ENCODE measurements around the gene FUT7.
A peak's percentile ranks its signal among the peaks of the same experiment; 100 is the strongest.

FUT7 gene

DNA sequence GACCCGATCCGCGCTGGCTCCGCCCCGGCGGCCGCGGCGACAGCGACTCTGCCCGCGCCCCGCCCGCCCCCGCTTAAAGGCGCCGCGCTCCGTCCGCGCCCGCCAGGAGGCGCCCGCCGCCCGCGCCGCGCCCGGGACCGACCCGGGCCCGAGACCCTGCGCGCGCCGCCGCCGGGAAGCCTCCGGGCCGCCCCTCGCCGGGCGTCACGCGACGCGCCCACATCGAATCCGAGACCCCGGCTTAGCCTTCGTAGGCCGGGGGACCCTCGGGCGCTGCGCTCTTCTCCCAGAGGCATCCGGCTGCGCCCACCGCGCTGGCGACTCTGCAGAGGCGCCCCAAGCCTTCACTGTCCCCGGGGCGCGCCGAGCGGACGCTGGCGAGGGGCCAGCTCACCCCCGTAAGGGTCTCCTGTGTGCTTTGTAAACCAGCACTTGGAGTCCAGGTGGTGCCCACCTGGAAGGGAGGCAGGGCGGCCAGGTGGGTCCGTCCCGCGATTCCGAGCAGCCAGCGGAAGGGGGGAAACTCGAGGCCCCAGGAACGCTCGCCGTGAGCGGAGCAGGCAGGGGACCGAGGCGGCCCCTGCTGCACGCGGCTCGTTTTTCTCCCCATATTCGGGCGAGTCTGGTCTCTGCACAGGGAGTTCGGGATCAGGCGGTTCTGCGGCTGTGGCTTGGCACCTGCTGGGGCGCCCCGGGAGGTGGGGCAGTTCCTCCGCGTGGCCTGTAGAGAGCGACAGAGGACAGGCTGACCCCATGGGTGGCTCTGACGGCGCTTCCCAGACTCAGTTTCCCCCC, 3.4 kb downstream of the FUT7 start:
- Histone ChIP-seq H3K36me3 (ENCODE audit: control insufficient read depth, insufficient read depth, low read length) (no peaks in the 10 kb centered on the region), H3K4me1 (ENCODE audit: control insufficient read depth, insufficient read depth, low read length) (peaks cover 5% of the 10 kb centered on the region; the same call in 1 of the 2 replicates), H3K27me3 (ENCODE audit: control insufficient read depth, insufficient read depth, low read length) (peaks cover 24% of the 10 kb centered on the region), H3K9me3 (ENCODE audit: control insufficient read depth, insufficient read depth, low read depth, low read length) (no peaks in the 10 kb centered on the region), H3K27ac (ENCODE audit: low read depth, low read length) (no peak overlapping the region), H3K4me3 (ENCODE audit: low read depth, low read length) (peak overlapping the region; percentile 69), H3K9ac (ENCODE audit: low read length) (no peak overlapping the region)

DNA sequence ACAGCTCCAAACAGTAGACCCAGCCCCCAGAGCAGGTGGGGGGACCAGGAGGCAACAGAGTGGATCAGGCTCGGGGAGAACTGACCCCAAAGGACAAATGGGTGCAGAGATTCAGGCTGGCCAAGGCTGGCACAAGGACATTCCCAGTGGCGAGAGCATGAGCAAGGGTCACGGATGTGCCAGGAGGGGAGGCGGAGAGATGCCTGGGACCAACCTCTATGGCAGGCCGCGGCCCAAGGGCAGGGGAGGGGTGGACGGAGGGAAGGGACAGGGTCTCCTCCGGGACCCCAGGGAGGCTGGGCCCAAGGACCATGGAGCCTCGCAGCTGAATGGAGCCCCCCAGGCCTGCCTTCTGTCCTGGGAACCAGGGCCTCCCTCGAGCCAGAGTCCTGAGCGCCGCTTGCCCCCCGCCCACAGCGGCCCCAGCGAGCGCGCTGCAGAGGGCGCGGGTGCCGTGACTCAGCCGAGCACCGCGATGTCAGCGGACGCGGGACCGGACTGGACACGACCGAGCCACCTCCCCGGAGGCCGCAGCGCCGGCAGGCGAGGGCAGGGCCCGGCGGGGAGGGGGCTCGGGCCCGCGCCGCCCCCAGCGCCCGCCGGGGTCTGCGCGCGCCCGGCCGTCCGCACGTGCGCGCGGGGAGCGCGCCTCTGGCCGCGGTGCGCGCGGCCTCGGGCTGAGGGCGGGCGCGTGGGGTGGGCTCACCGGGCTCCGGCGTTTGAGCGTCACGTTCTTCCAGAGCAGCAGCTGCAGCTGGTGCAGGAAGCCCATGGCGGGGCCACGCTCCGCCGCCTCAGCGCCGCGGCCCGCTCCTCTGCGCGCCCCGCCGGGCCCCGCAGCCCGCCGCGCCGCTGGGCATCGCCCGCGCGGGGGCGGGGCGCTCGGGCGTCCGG, 4.3 kb downstream of the FUT7 start, which contains the start of gene ABCA2:
ABCA2 (minus strand) TSS at position 869 of the 894 bp plus-strand sequence; CDS start at position 772, 97 bp downstream.
- no peaks in the 10 kb centered on the region for H3K36me3 ChIP-seq (ENCODE audit: control insufficient read depth, insufficient read depth, low read length)
- peak within 1 kb of the TSS; percentile 69 for H3K4me3 ChIP-seq (ENCODE audit: low read depth, low read length)
- no peak within 1 kb of the TSS for H3K27ac ChIP-seq (ENCODE audit: low read depth, low read length)
- H3K27me3 ChIP-seq (ENCODE audit: control insufficient read depth, insufficient read depth, low read length), result peaks cover 24% of the 10 kb centered on the region
- H3K9me3 ChIP-seq (ENCODE audit: control insufficient read depth, insufficient read depth, low read depth, low read length), result no peaks in the 10 kb centered on the region
- peaks cover 5% of the 10 kb centered on the region; the same call in 1 of the 2 replicates for H3K4me1 ChIP-seq (ENCODE audit: control insufficient read depth, insufficient read depth, low read length)
- H3K9ac ChIP-seq (ENCODE audit: low read length), result no peak within 1 kb of the TSS

DNA sequence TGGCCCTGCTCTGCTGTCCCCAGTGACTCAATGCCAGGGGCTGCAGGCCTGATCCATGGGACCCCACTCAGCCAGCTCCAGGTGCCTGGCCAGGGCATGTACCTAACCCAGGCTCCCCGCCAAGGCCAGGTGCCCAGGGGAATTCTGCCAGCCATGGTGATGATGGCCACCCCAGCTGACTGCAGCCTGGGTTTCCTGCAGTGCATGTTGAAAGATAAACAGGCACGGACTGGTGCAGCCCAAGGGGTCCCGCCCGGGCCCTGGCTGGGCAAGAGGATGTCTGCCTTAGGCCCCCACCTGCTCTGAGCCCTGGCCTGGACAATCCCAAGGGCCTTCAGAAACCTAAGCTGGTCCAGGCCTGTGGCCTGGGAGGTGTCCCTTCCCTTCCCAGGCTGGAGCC, 5.1 kb downstream of the FUT7 start:
- Histone ChIP-seq H3K4me3 (ENCODE audit: low read depth, low read length) (peak overlapping the region; percentile 44; the same call in 1 of the 2 replicates), H3K9me3 (ENCODE audit: control insufficient read depth, insufficient read depth, low read depth, low read length) (no peaks in the 10 kb centered on the region), H3K27ac (ENCODE audit: low read depth, low read length) (no peak overlapping the region), H3K27me3 (ENCODE audit: control insufficient read depth, insufficient read depth, low read length) (peaks cover 24% of the 10 kb centered on the region), H3K36me3 (ENCODE audit: control insufficient read depth, insufficient read depth, low read length) (no peaks in the 10 kb centered on the region), H3K9ac (ENCODE audit: low read length) (no peak overlapping the region), H3K4me1 (ENCODE audit: control insufficient read depth, insufficient read depth, low read length) (peaks cover 7% of the 10 kb centered on the region; the same call in 1 of the 2 replicates)

DNA sequence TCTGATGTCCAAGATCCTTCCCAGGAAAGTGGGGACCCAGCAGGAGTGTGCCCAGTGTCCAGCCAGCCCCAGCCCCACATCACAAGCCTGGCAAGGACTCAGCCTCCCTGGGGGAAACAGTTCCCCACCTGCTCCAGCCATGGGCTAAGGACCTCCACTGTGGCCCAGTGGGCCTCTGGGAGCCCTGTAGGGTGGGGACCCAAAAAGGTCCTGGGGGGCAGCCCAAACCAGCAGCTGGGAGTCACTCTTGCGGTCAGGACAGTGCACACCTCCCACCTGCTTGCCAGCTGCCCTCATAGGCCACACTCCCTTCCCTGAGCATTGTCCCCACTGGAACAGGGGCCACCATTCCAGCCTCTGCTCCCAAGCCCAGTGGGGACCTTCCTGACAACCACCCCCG, 5.5 kb downstream of the FUT7 start:
- no peak overlapping the region for H3K27ac ChIP-seq (ENCODE audit: low read depth, low read length)
- H3K4me3 ChIP-seq (ENCODE audit: low read depth, low read length), result no peak overlapping the region
- H3K36me3 ChIP-seq (ENCODE audit: control insufficient read depth, insufficient read depth, low read length), result no peaks in the 10 kb centered on the region
- H3K27me3 ChIP-seq (ENCODE audit: control insufficient read depth, insufficient read depth, low read length), result peaks cover 24% of the 10 kb centered on the region
- H3K4me1 ChIP-seq (ENCODE audit: control insufficient read depth, insufficient read depth, low read length), result peaks cover 7% of the 10 kb centered on the region; the same call in 1 of the 2 replicates
- no peak overlapping the region for H3K9ac ChIP-seq (ENCODE audit: low read length)
- H3K9me3 ChIP-seq (ENCODE audit: control insufficient read depth, insufficient read depth, low read depth, low read length), result no peaks in the 10 kb centered on the region

DNA sequence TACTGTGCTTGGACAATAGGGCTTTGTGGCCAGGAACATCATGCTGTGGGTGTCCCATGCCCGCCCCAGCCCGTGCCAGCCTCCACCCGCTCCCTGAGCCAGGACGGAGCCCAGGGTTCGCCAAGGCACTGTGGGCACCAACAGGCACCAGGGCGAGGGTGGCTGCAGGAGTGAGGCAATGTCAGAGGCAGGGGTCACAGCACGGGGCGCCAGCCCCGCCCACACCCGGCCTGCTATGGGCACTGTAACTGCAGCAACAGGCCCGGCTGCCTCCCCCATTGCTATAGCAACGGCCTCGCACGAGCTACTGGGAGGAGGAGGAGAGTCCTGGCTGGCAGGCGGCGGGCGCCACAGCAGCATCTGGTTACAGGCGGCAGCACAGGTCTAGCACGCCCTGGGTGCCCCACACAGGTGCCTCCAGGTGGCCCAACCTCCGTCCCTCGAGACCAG, 6.3 kb downstream of the FUT7 start:
- Histone ChIP-seq H3K9ac (ENCODE audit: low read length) (no peak overlapping the region), H3K36me3 (ENCODE audit: control insufficient read depth, insufficient read depth, low read length) (no peaks in the 10 kb centered on the region), H3K27me3 (ENCODE audit: control insufficient read depth, insufficient read depth, low read length) (peaks cover 24% of the 10 kb centered on the region), H3K27ac (ENCODE audit: low read depth, low read length) (no peak overlapping the region), H3K4me1 (ENCODE audit: control insufficient read depth, insufficient read depth, low read length) (peaks cover 7% of the 10 kb centered on the region; the same call in 1 of the 2 replicates), H3K9me3 (ENCODE audit: control insufficient read depth, insufficient read depth, low read depth, low read length) (no peaks in the 10 kb centered on the region), H3K4me3 (ENCODE audit: low read depth, low read length) (no peak overlapping the region)

DNA sequence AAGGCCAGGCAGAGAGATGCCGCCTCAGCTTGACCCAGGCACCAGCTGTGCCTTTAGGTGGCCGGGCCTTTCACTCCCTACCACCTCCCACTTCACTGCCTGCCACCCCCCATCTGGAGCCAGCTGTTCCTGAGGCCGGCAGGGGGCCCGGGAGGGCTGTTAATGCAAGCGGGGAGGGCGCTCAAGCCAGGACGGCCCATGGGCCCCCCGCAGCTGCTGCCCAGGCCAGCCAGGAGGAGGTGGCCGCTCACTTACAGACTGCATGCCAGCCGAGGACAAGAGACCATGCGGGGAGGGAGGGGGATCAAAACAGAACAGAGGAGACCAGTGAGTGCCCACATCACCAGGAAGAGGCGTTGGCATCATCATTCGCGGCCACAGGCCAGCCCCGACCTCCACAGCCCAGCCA, 8.3 kb downstream of the FUT7 start:
- H3K27ac ChIP-seq (ENCODE audit: low read depth, low read length), result no peak overlapping the region
- peaks cover 3% of the 10 kb centered on the region; the same call in 1 of the 2 replicates for H3K4me1 ChIP-seq (ENCODE audit: control insufficient read depth, insufficient read depth, low read length)
- no peaks in the 10 kb centered on the region for H3K9me3 ChIP-seq (ENCODE audit: control insufficient read depth, insufficient read depth, low read depth, low read length)
- H3K9ac ChIP-seq (ENCODE audit: low read length), result no peak overlapping the region
- no peaks in the 10 kb centered on the region for H3K36me3 ChIP-seq (ENCODE audit: control insufficient read depth, insufficient read depth, low read length)
- peaks cover 17% of the 10 kb centered on the region for H3K27me3 ChIP-seq (ENCODE audit: control insufficient read depth, insufficient read depth, low read length)
- H3K4me3 ChIP-seq (ENCODE audit: low read depth, low read length), result no peak overlapping the region

DNA sequence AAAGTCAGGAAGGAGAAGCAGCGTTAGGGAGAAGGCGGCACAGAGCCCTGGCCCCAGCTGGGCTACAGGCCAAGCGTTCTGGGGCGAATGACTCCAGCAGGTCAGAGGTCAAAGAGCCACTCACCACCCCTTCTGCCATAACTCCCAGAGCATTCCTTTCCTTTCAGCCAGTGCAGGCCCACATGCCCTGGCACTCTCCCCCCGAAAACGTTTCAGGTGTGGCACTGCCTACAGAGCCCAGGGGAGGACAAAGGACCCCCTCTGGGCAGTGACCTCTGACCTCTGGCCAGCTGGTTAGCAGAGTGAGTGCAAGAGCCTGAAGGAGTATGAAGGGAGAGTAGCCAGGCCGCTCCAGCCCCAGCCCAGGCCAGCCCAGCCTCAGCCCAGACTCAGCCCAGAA, 8.7 kb downstream of the FUT7 start:
- no peak overlapping the region for H3K4me3 ChIP-seq (ENCODE audit: low read depth, low read length)
- H3K27ac ChIP-seq (ENCODE audit: low read depth, low read length), result no peak overlapping the region
- peaks cover 13% of the 10 kb centered on the region for H3K27me3 ChIP-seq (ENCODE audit: control insufficient read depth, insufficient read depth, low read length)
- no peaks in the 10 kb centered on the region for H3K9me3 ChIP-seq (ENCODE audit: control insufficient read depth, insufficient read depth, low read depth, low read length)
- no peak overlapping the region for H3K9ac ChIP-seq (ENCODE audit: low read length)
- H3K36me3 ChIP-seq (ENCODE audit: control insufficient read depth, insufficient read depth, low read length), result no peaks in the 10 kb centered on the region
- peaks cover 3% of the 10 kb centered on the region; the same call in 1 of the 2 replicates for H3K4me1 ChIP-seq (ENCODE audit: control insufficient read depth, insufficient read depth, low read length)

DNA sequence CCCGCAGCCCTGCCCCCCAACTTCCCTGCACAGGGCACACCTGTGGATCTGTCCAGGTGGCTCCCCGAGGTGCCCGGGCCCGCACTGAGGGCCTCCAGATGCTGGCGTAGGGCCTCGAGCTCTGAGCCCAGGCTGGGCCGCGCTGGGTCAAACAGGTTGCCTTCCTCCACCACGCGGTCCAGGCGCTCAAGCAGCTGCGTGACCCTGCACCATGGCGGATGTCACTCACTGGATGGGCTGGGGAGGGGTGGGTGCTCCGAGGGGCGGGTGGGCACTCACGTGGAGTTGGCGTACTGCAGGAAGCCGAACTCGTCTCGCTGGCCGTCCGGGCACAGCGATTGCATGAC, 9.3 kb downstream of the FUT7 start:
- H3K9me3 ChIP-seq (ENCODE audit: control insufficient read depth, insufficient read depth, low read depth, low read length), result no peaks in the 10 kb centered on the region
- H3K36me3 ChIP-seq (ENCODE audit: control insufficient read depth, insufficient read depth, low read length), result no peaks in the 10 kb centered on the region
- no peak overlapping the region for H3K27ac ChIP-seq (ENCODE audit: low read depth, low read length)
- H3K4me3 ChIP-seq (ENCODE audit: low read depth, low read length), result no peak overlapping the region
- peaks cover 3% of the 10 kb centered on the region; the same call in 1 of the 2 replicates for H3K4me1 ChIP-seq (ENCODE audit: control insufficient read depth, insufficient read depth, low read length)
- peaks cover 13% of the 10 kb centered on the region for H3K27me3 ChIP-seq (ENCODE audit: control insufficient read depth, insufficient read depth, low read length)
- no peak overlapping the region for H3K9ac ChIP-seq (ENCODE audit: low read length)

DNA sequence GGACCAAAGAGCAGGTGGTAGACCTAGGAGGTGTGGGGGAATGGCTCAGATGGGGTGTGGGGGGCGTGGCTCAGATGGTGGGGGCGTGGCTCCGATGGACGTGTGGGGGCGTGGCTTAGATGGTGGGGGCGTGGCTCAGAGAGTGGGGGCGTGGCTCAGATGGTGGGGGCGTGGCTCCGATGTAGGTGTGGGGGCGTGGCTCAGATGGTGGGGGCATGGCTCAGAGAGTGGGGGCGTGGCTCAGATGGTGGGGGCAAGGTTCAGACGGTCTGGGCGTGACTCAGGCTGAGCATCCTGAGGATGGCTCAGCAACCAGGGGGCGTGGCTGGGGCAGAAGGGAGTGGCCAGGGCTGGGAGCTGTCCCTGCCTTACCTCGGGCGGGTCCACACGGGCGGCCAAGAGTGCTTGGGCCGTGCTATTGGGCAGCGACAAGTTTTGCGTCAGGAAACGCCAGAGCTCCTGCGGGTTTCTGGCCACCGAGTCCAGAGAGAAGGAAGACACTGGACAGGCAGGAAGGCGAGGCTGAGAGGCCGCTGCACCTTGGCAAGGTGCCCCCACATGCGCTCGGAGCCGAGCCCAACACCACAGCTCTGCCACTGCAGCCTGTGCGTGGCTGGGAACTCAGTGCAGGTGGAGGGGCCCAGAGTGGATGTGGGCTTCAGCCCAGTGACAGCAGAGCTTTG, 9.8 kb downstream of the FUT7 start:
- no peak overlapping the region for H3K27ac ChIP-seq (ENCODE audit: low read depth, low read length)
- peaks cover 3% of the 10 kb centered on the region; the same call in 1 of the 2 replicates for H3K4me1 ChIP-seq (ENCODE audit: control insufficient read depth, insufficient read depth, low read length)
- H3K27me3 ChIP-seq (ENCODE audit: control insufficient read depth, insufficient read depth, low read length), result peaks cover 7% of the 10 kb centered on the region
- H3K36me3 ChIP-seq (ENCODE audit: control insufficient read depth, insufficient read depth, low read length), result 0 out of 2 replicates have a peak, but pooled peaks cover 3% of the 10 kb centered on the region
- H3K4me3 ChIP-seq (ENCODE audit: low read depth, low read length), result no peak overlapping the region
- no peak overlapping the region for H3K9ac ChIP-seq (ENCODE audit: low read length)
- H3K9me3 ChIP-seq (ENCODE audit: control insufficient read depth, insufficient read depth, low read depth, low read length), result no peaks in the 10 kb centered on the region

DNA sequence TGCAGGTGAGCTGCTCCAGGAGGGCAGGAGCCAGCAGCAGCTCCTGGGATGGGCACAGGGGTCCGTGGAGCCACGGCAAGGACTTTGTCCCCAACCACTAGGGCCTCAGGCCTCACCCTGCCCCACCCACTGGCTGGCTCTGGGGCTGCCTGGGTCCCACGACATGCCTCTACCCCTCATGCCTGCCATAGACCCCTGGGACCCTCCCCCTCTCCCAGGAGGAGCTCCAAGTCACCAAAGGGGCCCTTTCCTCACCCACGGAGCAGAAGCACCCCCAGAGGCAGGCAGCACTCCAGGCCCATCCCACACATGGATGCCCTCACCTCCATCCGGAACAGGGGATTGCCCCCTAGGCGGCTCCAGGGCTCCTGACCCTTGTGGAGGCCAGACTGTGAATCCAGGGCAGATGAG, 10.3 kb downstream of the FUT7 start:
- Histone ChIP-seq H3K27me3 (ENCODE audit: control insufficient read depth, insufficient read depth, low read length) (peaks cover 2% of the 10 kb centered on the region; the same call in 1 of the 2 replicates), H3K9me3 (ENCODE audit: control insufficient read depth, insufficient read depth, low read depth, low read length) (no peaks in the 10 kb centered on the region), H3K9ac (ENCODE audit: low read length) (no peak overlapping the region), H3K36me3 (ENCODE audit: control insufficient read depth, insufficient read depth, low read length) (0 out of 2 replicates have a peak, but pooled peaks cover 4% of the 10 kb centered on the region), H3K4me1 (ENCODE audit: control insufficient read depth, insufficient read depth, low read length) (peaks cover 3% of the 10 kb centered on the region; the same call in 1 of the 2 replicates), H3K27ac (ENCODE audit: low read depth, low read length) (no peak overlapping the region), H3K4me3 (ENCODE audit: low read depth, low read length) (no peak overlapping the region)

All from HUES6 (cell line).